GM18873 (cell line): ENCODE results near the gene REPS2.

ENCODE experiments used
- ATAC-seq: cut with Tn5 transposase; IDR thresholded peaks from one replicate; pipeline ENCODE4 v1.9.1; 2021; ENCODE audit warnings: mild to moderate bottlenecking, moderate library complexity, moderate number of reproducible peaks; ENCODE audit not compliant: unreplicated experiment, low FRiP score

Gene REPS2

GRCh38 chrX:17187136-17187756, 240.8 kb downstream of the REPS2 start:
- no peak for ATAC-seq

- no peak for ATAC-seq
Measured at GRCh38 chrX:17192106-17192505, 245.6 kb downstream of the REPS2 start.
